ENCODE results near the gene CDKN2B. TPM values are rescaled to one million over a fixed set of nuclear protein-coding genes. Genes with fewer than 3 reads are reported as not detected.

Gene CDKN2B
- total and polyA plus RNA-seq, 2 donors (not counting 3 experiments of a cell fraction or from before 2014, with no cell fraction given) = 1.6 to 2.1 TPM

DNA sequence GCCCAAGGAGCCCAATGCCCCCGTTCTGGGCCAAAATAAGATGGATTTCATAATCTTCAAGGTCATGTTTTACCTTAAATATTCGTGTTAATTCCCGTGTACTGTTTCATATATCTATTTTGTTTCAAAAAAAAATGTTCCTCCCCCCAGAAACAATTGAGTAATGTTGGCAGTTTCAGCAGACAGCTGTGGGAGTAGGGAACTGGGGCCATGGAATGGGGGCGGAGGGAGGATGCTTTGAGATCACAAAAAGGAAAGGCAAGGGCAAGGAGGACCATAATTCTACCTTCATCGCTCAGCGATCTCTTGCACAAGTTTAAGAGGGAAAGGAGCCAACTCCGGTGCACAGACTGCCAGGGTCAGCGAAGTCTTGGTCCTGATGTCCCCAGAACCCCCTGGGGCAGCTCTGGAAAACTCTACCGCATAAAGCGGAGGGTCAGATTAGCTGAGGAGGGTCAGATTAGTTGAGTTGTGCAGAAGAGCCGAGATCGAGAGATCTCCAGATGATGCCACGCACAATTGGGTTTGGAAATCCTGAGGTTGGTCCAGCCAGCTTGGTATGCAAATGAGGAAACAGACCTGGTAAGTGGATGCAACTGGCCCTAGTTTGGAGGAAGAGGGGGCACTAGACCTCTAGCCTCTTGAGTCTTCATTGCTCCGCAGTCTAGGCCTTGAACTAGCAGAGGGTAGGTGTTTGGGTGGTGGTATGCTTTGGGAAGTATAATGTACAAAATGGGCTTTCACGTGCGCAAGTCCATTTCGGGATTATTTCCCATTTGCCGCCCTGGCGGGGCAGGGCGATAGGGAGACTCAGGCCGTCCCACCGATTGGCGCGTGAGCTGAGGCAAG lies 38.9 kb downstream of the CDKN2B start:
- Histone ChIP-seq H3K79me2 (ENCODE audit: control insufficient read depth, insufficient read depth, low read length) (no peaks in the 10 kb centered on the region), H3K27me3 (ENCODE audit: control insufficient read depth in 2 of 2, insufficient read depth in 2 of 2, low read length in 2 of 2) (peaks cover 76 to 98% of the 10 kb centered on the region in 2 experiments), H3K9ac (replicated peaks; ENCODE audit: extremely low read depth, insufficient read depth, low read length) (no peak overlapping the region), H3K9me3 (replicated peaks; ENCODE audit: control insufficient read depth, insufficient read depth, low read length) (no peaks in the 10 kb centered on the region), H2AFZ (ENCODE audit: low read depth, low read length) (no peak overlapping the region), H3K36me3 (ENCODE audit: control insufficient read depth in 2 of 2, extremely low read depth in 1 of 2, insufficient read depth in 2 of 2, low read length in 2 of 2) (no peaks in the 10 kb centered on the region), H3K4me2 (ENCODE audit: insufficient read depth, low read length) (no peak overlapping the region), H3K9me1 (replicated peaks; ENCODE audit: control insufficient read depth, extremely low read depth, insufficient read depth, low read length) (no peaks in the 10 kb centered on the region), H3K27ac (ENCODE audit: insufficient read depth, low read depth, low read length) (no peak overlapping the region), H3K4me1 (ENCODE audit: control insufficient read depth, extremely low read depth, insufficient read depth, low read length) (peaks cover 37% of the 10 kb centered on the region), H3K4me3 (replicated peaks in 1 of 3; ENCODE audit: insufficient read depth in 1 of 3, low read depth in 1 of 3, low read length in 3 of 3) (no peak overlapping the region), H4K20me1 (replicated peaks; ENCODE audit: control insufficient read depth, extremely low read depth, insufficient read depth, low read length) (peaks cover 2% of the 10 kb centered on the region)
- POLR2A ChIA-PET = interaction anchor here (0.7 to 1.8 kb wide), 3 partner anchors 17 to 53 kb away, joined by 3 to 4 read pairs (median 3); partner anchors contain the start of gene CDKN2B
- TF ChIP-seq MYC (IDR thresholded peaks at IDR 0.05; ENCODE audit: low read depth, low read length) (no peak), EZH2 (IDR thresholded peaks at IDR 0.05; ENCODE audit: borderline replicate concordance, low read depth, low read length, severe bottlenecking) (no peak), GATA2 (IDR thresholded peaks at IDR 0.05; ENCODE audit: insufficient read depth, insufficient read length, low read depth, low read length) (no peak), JUN (IDR thresholded peaks at IDR 0.05; ENCODE audit: borderline replicate concordance, insufficient read depth, insufficient read length, low read depth) (no peak), FOS (IDR thresholded peaks at IDR 0.05; ENCODE audit: borderline replicate concordance, insufficient read depth, low read length) (no peak), POLR2A (IDR thresholded peaks at IDR 0.05; ENCODE audit: low read depth, low read length) (no peak), POLR2AphosphoS5 (IDR thresholded peaks at IDR 0.05; ENCODE audit: insufficient read depth, low read depth, low read length) (no peak)
- TF ChIP-seq, protein P1, sequence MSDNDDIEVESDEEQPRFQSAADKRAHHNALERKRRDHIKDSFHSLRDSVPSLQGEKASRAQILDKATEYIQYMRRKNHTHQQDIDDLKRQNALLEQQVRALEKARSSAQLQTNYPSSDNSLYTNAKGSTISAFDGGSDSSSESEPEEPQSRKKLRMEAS (IDR thresholded peaks at IDR 0.05; ENCODE audit: insufficient read depth, insufficient read length) = no peak
- TF ChIP-seq, protein P2, sequence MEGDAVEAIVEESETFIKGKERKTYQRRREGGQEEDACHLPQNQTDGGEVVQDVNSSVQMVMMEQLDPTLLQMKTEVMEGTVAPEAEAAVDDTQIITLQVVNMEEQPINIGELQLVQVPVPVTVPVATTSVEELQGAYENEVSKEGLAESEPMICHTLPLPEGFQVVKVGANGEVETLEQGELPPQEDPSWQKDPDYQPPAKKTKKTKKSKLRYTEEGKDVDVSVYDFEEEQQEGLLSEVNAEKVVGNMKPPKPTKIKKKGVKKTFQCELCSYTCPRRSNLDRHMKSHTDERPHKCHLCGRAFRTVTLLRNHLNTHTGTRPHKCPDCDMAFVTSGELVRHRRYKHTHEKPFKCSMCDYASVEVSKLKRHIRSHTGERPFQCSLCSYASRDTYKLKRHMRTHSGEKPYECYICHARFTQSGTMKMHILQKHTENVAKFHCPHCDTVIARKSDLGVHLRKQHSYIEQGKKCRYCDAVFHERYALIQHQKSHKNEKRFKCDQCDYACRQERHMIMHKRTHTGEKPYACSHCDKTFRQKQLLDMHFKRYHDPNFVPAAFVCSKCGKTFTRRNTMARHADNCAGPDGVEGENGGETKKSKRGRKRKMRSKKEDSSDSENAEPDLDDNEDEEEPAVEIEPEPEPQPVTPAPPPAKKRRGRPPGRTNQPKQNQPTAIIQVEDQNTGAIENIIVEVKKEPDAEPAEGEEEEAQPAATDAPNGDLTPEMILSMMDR (IDR thresholded peaks at IDR 0.05; ENCODE audit: extremely low read depth in 1 of 2, insufficient read depth in 1 of 2, low read depth in 1 of 2, low read length in 2 of 2) = no peak
- DNase-seq (ENCODE audit: low read depth, low spot score) = no peak
- intact Hi-C loops (cut with micrococcal nuclease) (loop anchor here (2.0 kb wide), 1 partner anchor 39 kb away; the partner anchor contains the start of gene CDKN2B), dilution Hi-C loops (cut with MboI; ENCODE audit: extremely low pct_ligation_motif_present, low sequenced_read_pairs) (no loop called here)
- CTCF ChIA-PET = interaction anchor here (1.0 to 4.7 kb wide), 10 partner anchors 11 to 274 kb away, joined by 3 to 47 read pairs (median 8); partner anchors contain the start of gene CDKN2B
- no peak for FAIRE-seq
- no TSS peak for BruUV-seq (replicated peaks)

All from endothelial cell of umbilical vein (primary cell).